Keratinocyte (primary cell): ENCODE results near the gene DECR2. TPM values are rescaled to one million over a fixed set of nuclear protein-coding genes. Genes with fewer than 3 reads are reported as not detected.

Experiments
- DNase-seq: peaks from one replicate; pipeline ENCODE4 v3.0.0-alpha.2; 2011; ENCODE audit warnings: low read depth, missing footprints, low spot score
- FAIRE-seq: peaks from 2 replicates; lab custom pipeline; 2011; peaks lifted over from hg19 to GRCh38; lab: Jason Lieb, UNC
- H2AFZ ChIP-seq: 2 replicates; pipeline ENCODE4 v1.6.0; 2012; ENCODE audit warnings: low read length, control low read depth, inconsistent platforms; ENCODE audit not compliant: control insufficient read depth
- H3K27ac ChIP-seq: 2 replicates; pipeline ENCODE4 v1.5.1; 2011; ENCODE audit warnings: low read length; ENCODE audit not compliant: control insufficient read depth, insufficient read depth
- H3K27me3 ChIP-seq: 3 replicates; pipeline ENCODE4 v1.6.0; 2011; ENCODE audit warnings: low read length; ENCODE audit not compliant: control insufficient read depth, insufficient read depth; ENCODE audit errors: extremely low read depth
- H3K36me3 ChIP-seq, 2 experiments: 2 replicates in 1 of 2; 3 replicates in 1 of 2; pipeline ENCODE4 v1.5.1; 2011; ENCODE audit warnings: low read length in 2 of 2, mild to moderate bottlenecking in 1 of 2; ENCODE audit not compliant: control insufficient read depth in 2 of 2, insufficient read depth in 2 of 2; ENCODE audit errors: extremely low read depth in 1 of 2
- H3K4me1 ChIP-seq: 3 replicates; pipeline ENCODE4 v1.5.1; 2011; ENCODE audit warnings: low read length; ENCODE audit not compliant: control insufficient read depth, insufficient read depth; ENCODE audit errors: extremely low read depth
- H3K4me2 ChIP-seq: 3 replicates; pipeline ENCODE4 v1.6.0; 2011; ENCODE audit warnings: low read depth, low read length; ENCODE audit not compliant: control insufficient read depth, insufficient read depth; ENCODE audit errors: extremely low read depth
- H3K4me3 ChIP-seq, 3 experiments: fragments of 200-600 bp in 1 of 3; sonication (generic) in 1 of 3; 2 replicates in 2 of 3; 3 replicates in 1 of 3; pipeline ENCODE4 v1.5.1; 2011 to 2016; ENCODE audit warnings: low read length in 3 of 3, mild to moderate bottlenecking in 3 of 3, control low read depth in 2 of 3, inconsistent platforms in 1 of 3, low read depth in 1 of 3, mixed read lengths in 1 of 3, mixed run types in 1 of 3, moderate library complexity in 1 of 3; ENCODE audit not compliant: control insufficient read depth in 2 of 3, insufficient read depth in 2 of 3; ENCODE audit errors: extremely low read depth in 1 of 3
- H3K79me2 ChIP-seq: 2 replicates; pipeline ENCODE4 v1.6.0; 2012; ENCODE audit warnings: low read length; ENCODE audit not compliant: control insufficient read depth, insufficient read depth
- H3K9ac ChIP-seq: 3 replicates; pipeline ENCODE4 v1.6.0; 2011; ENCODE audit warnings: low read length; ENCODE audit not compliant: control insufficient read depth, insufficient read depth; ENCODE audit errors: extremely low read depth
- H3K9me1 ChIP-seq: 3 replicates; pipeline ENCODE4 v1.6.0; 2011; ENCODE audit warnings: low read length; ENCODE audit not compliant: control insufficient read depth, insufficient read depth; ENCODE audit errors: extremely low read depth
- H3K9me3 ChIP-seq: 2 replicates; pipeline ENCODE4 v1.5.1; 2012; ENCODE audit warnings: low read depth, low read length; ENCODE audit not compliant: control insufficient read depth
- H4K20me1 ChIP-seq: 3 replicates; pipeline ENCODE4 v1.6.0; 2011; ENCODE audit warnings: low read length; ENCODE audit not compliant: control insufficient read depth, insufficient read depth; ENCODE audit errors: extremely low read depth
- CTCF ChIP-seq, 3 experiments: IDR thresholded peaks in 1 of 3; conservative IDR thresholded peaks in 1 of 3; optimal IDR thresholded peaks in 1 of 3; 2 replicates in 2 of 3; 3 replicates in 1 of 3; pipeline versions ENCODE3 to v1.5.1; 2011; ENCODE audit warnings: low read length in 3 of 3, mild to moderate bottlenecking in 3 of 3, moderate library complexity in 2 of 3, control low read depth in 1 of 3, inconsistent platforms in 1 of 3; ENCODE audit not compliant: insufficient read depth in 2 of 3; ENCODE audit errors: extremely low read depth in 1 of 3
- EZH2 ChIP-seq: IDR thresholded peaks from one replicate; pipeline ENCODE4 v1.6.1; 2012; ENCODE audit warnings: inconsistent platforms, mild to moderate bottlenecking, low read length, moderate library complexity
- dilution Hi-C: fragments of 300-500 bp; cut with MboI; formaldehyde crosslinking; loops from one replicate; pipeline ENCODE4 v1.7.0; 2020; ENCODE audit warnings: low sequenced_read_pairs; ENCODE audit not compliant: extremely low pct_ligation_motif_present
- polyA plus RNA-seq, 5 experiments: library from polyadenylated mRNA; depleted of rRNA in 3 of 5; stranded (reverse) in 3 of 5; stranded (forward) in 1 of 5; unstranded in 1 of 5; fragments of >200 nt; gene quantifications; 1 replicate in 1 of 5; 2 replicates in 3 of 5; 3 replicates in 1 of 5; pipeline versions ENCODE4 v1.2.1 to v1.2.3, GENCODE V29; 2011 to 2012; ENCODE audit warnings: missing spikeins in 2 of 5, low read depth in 1 of 5, low replicate concordance in 1 of 5
- small RNA-seq, 3 experiments: library from RNA; depleted of rRNA; stranded (forward); fragments of <200 nt; gene quantifications; one replicate each; pipeline ENCODE3, GENCODE V24; 2012; ENCODE audit warnings: low read depth in 3 of 3, low replicate concordance in 1 of 3; ENCODE audit not compliant: insufficient read length in 3 of 3

The DECR2 gene
- polyA plus RNA-seq, 1 donor (not counting 4 experiments of a cell fraction or from before 2014, with no cell fraction given): 14.2 TPM

- Histone ChIP-seq H3K4me2 (no peak overlapping the region), H3K79me2 (peaks cover 2% of the 10 kb centered on the region), H3K36me3 (peaks cover 0 to 8% of the 10 kb centered on the region in 2 experiments), H2AFZ (no peak overlapping the region), H4K20me1 (no peaks in the 10 kb centered on the region), H3K9me1 (peaks cover 2% of the 10 kb centered on the region), H3K4me1 (no peaks in the 10 kb centered on the region), H3K9me3 (no peaks in the 10 kb centered on the region), H3K4me3 (no peak overlapping the region), H3K27ac (no peak overlapping the region), H3K27me3 (no peaks in the 10 kb centered on the region), H3K9ac (no peak overlapping the region)
- no peak for TF ChIP-seq EZH2
- no peak for TF ChIP-seq CTCF (optimal IDR thresholded peaks at IDR 0.05 in 1 of 3, IDR thresholded peaks at IDR 0.05 in 1 of 3, conservative IDR thresholded peaks at IDR 0.05 in 1 of 3; ENCODE audit: extremely low read depth in 1 of 3, insufficient read depth in 2 of 3, low read length in 3 of 3)
- dilution Hi-C loops: no loop called here
- no peak for DNase-seq
- FAIRE-seq: no peak
Measured at GRCh38 chr16:459761-460160, 58.1 kb downstream of the DECR2 start.

GRCh38 chr16:460787-461186 lies 59.1 kb downstream of the DECR2 start:
- H3K4me2 ChIP-seq: no peak overlapping the region
- no peak overlapping the region for H3K4me3 ChIP-seq
- H3K9me1 ChIP-seq: peaks cover 2% of the 10 kb centered on the region
- no peaks in the 10 kb centered on the region for H3K27me3 ChIP-seq
- H2AFZ ChIP-seq: no peak overlapping the region
- peaks cover 2% of the 10 kb centered on the region for H3K79me2 ChIP-seq
- H3K4me1 ChIP-seq: no peaks in the 10 kb centered on the region
- no peak overlapping the region for H3K27ac ChIP-seq
- no peak overlapping the region for H3K9ac ChIP-seq
- TF ChIP-seq CTCF (optimal IDR thresholded peaks at IDR 0.05 in 1 of 3, IDR thresholded peaks at IDR 0.05 in 1 of 3, conservative IDR thresholded peaks at IDR 0.05 in 1 of 3; ENCODE audit: extremely low read depth in 1 of 3, insufficient read depth in 2 of 3, low read length in 3 of 3) (no peak), EZH2 (no peak)
- no peak for FAIRE-seq
- H3K9me3 ChIP-seq: no peaks in the 10 kb centered on the region
- dilution Hi-C loops: no loop called here
- peaks cover 0 to 8% of the 10 kb centered on the region in 2 experiments for H3K36me3 ChIP-seq
- H4K20me1 ChIP-seq: no peaks in the 10 kb centered on the region
- no peak for DNase-seq

Small RNA genes within 50 kb of the gene (small RNA-seq; reads per million reads assigned to genes)
- gene RF00019: 0 reads per million in 3 experiments

Other genes starting within 250 kb of the DECR2 start
- gene HBZ, start 249.2 kb upstream of the DECR2 start, polyA plus RNA-seq: not detected in 3 replicates
- gene HBM, start 235.9 kb upstream of the DECR2 start, polyA plus RNA-seq: not detected in 3 replicates
- 0.26 TPM in 1 of 3 replicates, not detected in the others for gene HBA2, start 229.0 kb upstream of the DECR2 start, polyA plus RNA-seq
- 0.24 TPM in 1 of 3 replicates, not detected in the others for gene HBA1, start 225.2 kb upstream of the DECR2 start, polyA plus RNA-seq
- 0.13 to 0.89 TPM (median 0.20 TPM) in 3 replicates for gene HBQ1, start 221.4 kb upstream of the DECR2 start, polyA plus RNA-seq
- 23.7 to 31.2 TPM (median 31.0 TPM) in 3 replicates for gene LUC7L, start 172.4 kb upstream of the DECR2 start, polyA plus RNA-seq
- 18.3 to 37.2 TPM (median 18.4 TPM) in 3 replicates for gene FAM234A, start 167.1 kb upstream of the DECR2 start, polyA plus RNA-seq
- gene RGS11, start 125.9 kb upstream of the DECR2 start, polyA plus RNA-seq: 0.05 TPM in 2 of 3 replicates, not detected in the other
- 0.14 to 0.17 TPM in 2 of 3 replicates, not detected in the other for gene ARHGDIG, start 121.3 kb upstream of the DECR2 start, polyA plus RNA-seq
- gene PDIA2, start 118.7 kb upstream of the DECR2 start, polyA plus RNA-seq: 0.18 to 0.46 TPM (median 0.42 TPM) in 3 replicates
- gene AXIN1, start 49.2 kb upstream of the DECR2 start, polyA plus RNA-seq: 8.8 to 13.3 TPM (median 11.4 TPM) in 3 replicates
- gene MRPL28, start 31.3 kb upstream of the DECR2 start, polyA plus RNA-seq: 115 to 142 TPM (median 128 TPM) in 3 replicates
- 25.5 to 47.7 TPM (median 46.7 TPM) in 3 replicates for gene PGAP6, start 19.9 kb upstream of the DECR2 start, polyA plus RNA-seq
- gene NME4, start 4.7 kb upstream of the DECR2 start, polyA plus RNA-seq: 140 to 246 TPM (median 141 TPM) in 3 replicates
- gene RAB11FIP3, start 23.8 kb downstream of the DECR2 start, polyA plus RNA-seq: 6.0 to 10.0 TPM (median 6.4 TPM) in 3 replicates
- 7.9 to 15.1 TPM (median 10.7 TPM) in 3 replicates for gene CAPN15, start 125.8 kb downstream of the DECR2 start, polyA plus RNA-seq
- not detected in 3 replicates for gene PRR35, start 158.5 kb downstream of the DECR2 start, polyA plus RNA-seq
- 0.09 to 0.22 TPM (median 0.10 TPM) in 3 replicates for gene NHLRC4, start 165.1 kb downstream of the DECR2 start, polyA plus RNA-seq
- gene PIGQ, start 168.1 kb downstream of the DECR2 start, polyA plus RNA-seq: 11.2 to 23.3 TPM (median 16.7 TPM) in 3 replicates
- 4.0 to 12.3 TPM (median 4.2 TPM) in 3 replicates for gene RAB40C, start 188.2 kb downstream of the DECR2 start, polyA plus RNA-seq
- gene WFIKKN1, start 229.1 kb downstream of the DECR2 start, polyA plus RNA-seq: 0.01 to 0.04 TPM in 2 of 3 replicates, not detected in the other
- 46.9 to 65.8 TPM (median 49.4 TPM) in 3 replicates for gene METTL26, start 234.4 kb downstream of the DECR2 start, polyA plus RNA-seq
- 5.9 to 14.5 TPM (median 8.1 TPM) in 3 replicates for gene MCRIP2, start 239.9 kb downstream of the DECR2 start, polyA plus RNA-seq
- 5.9 to 9.2 TPM (median 8.2 TPM) in 3 replicates for gene WDR90, start 247.5 kb downstream of the DECR2 start, polyA plus RNA-seq